ENCODE data around the gene HHLA2. TPM values are rescaled to one million over a fixed set of nuclear protein-coding genes. Genes with fewer than 3 reads are reported as not detected.

Gene HHLA2
- total RNA-seq, 1 donor from 2014 or later: 2.3 TPM

- no peak overlapping the region for H3K4me3 Mint-ChIP-seq
- H3K27me3 Mint-ChIP-seq: no peaks in the 10 kb centered on the region
- H3K9me3 Mint-ChIP-seq: no peaks in the 10 kb centered on the region
- H3K27ac Mint-ChIP-seq: no peak overlapping the region
- no peak for DNase-seq (ENCODE audit: extremely low spot score, unreplicated experiment)
- TF ChIP-seq CTCF (conservative IDR thresholded peaks at IDR 0.05): no peak
- no peaks in the 10 kb centered on the region for H3K36me3 Mint-ChIP-seq
- H3K4me1 Mint-ChIP-seq (ENCODE audit: unreplicated experiment): no peaks in the 10 kb centered on the region
Observed at GRCh38 chr3:108333961-108334360, 37.6 kb downstream of the HHLA2 start.

GRCh38 chr3:108334701-108335100, 38.4 kb downstream of the HHLA2 start:
- Mint-ChIP-seq H3K27ac (no peak overlapping the region), H3K36me3 (no peaks in the 10 kb centered on the region), H3K4me3 (no peak overlapping the region), H3K4me1 (ENCODE audit: unreplicated experiment) (peaks cover 1% of the 10 kb centered on the region), H3K9me3 (no peaks in the 10 kb centered on the region), H3K27me3 (no peaks in the 10 kb centered on the region)
- TF ChIP-seq CTCF (conservative IDR thresholded peaks at IDR 0.05): no peak
- no peak for DNase-seq (ENCODE audit: extremely low spot score, unreplicated experiment)

GRCh38 chr3:108338901-108339545, 42.7 kb downstream of the HHLA2 start:
- H3K4me1 Mint-ChIP-seq (ENCODE audit: unreplicated experiment): peaks cover 4% of the 10 kb centered on the region
- H3K4me3 Mint-ChIP-seq: no peak overlapping the region
- H3K27ac Mint-ChIP-seq: no peak overlapping the region
- H3K27me3 Mint-ChIP-seq: no peaks in the 10 kb centered on the region
- H3K36me3 Mint-ChIP-seq: no peaks in the 10 kb centered on the region
- no peaks in the 10 kb centered on the region for H3K9me3 Mint-ChIP-seq
- DNase-seq (ENCODE audit: extremely low spot score, unreplicated experiment): no peak
- no peak for TF ChIP-seq CTCF (conservative IDR thresholded peaks at IDR 0.05)

GRCh38 chr3:108341911-108342310, 45.6 kb downstream of the HHLA2 start:
- H3K9me3 Mint-ChIP-seq: no peaks in the 10 kb centered on the region
- H3K27ac Mint-ChIP-seq: no peak overlapping the region
- H3K4me3 Mint-ChIP-seq: no peak overlapping the region
- no peak for DNase-seq (ENCODE audit: extremely low spot score, unreplicated experiment)
- no peak for TF ChIP-seq CTCF (conservative IDR thresholded peaks at IDR 0.05)
- H3K27me3 Mint-ChIP-seq: no peaks in the 10 kb centered on the region
- peaks cover 8% of the 10 kb centered on the region for H3K4me1 Mint-ChIP-seq (ENCODE audit: unreplicated experiment)
- H3K36me3 Mint-ChIP-seq: no peaks in the 10 kb centered on the region

GRCh38 chr3:108342837-108343486, 46.6 kb downstream of the HHLA2 start:
- H3K9me3 Mint-ChIP-seq: peaks cover 6% of the 10 kb centered on the region
- H3K4me3 Mint-ChIP-seq: no peak overlapping the region
- no peak for DNase-seq (ENCODE audit: extremely low spot score, unreplicated experiment)
- no peak for TF ChIP-seq CTCF (conservative IDR thresholded peaks at IDR 0.05)
- no peaks in the 10 kb centered on the region for H3K27me3 Mint-ChIP-seq
- H3K27ac Mint-ChIP-seq: no peak overlapping the region
- no peaks in the 10 kb centered on the region for H3K36me3 Mint-ChIP-seq
- peaks cover 8% of the 10 kb centered on the region for H3K4me1 Mint-ChIP-seq (ENCODE audit: unreplicated experiment)

Data from type B pancreatic cell (in vitro differentiated cells).